HAP-1 (cell line): ENCODE results near the gene ZNF467.
A peak's percentile ranks its signal among the peaks of the same experiment; 100 is the strongest.

Experiments
- DNase-seq, 2 experiments: peaks; one replicate each; pipeline ENCODE4 v3.0.0-alpha.2; 2016 to 2020; ENCODE audit warnings: low spot score in 2 of 2
- H3K27me3 ChIP-seq: fragments of 250-450 bp; sonication (Bioruptor Pico); 2 replicates; pipeline ENCODE4 v1.5.1; 2020; ENCODE audit warnings: low read depth, mild to moderate bottlenecking, moderate library complexity
- H3K36me3 ChIP-seq: fragments of 250-450 bp; sonication (Bioruptor Pico); replicated peaks from 2 replicates; pipeline ENCODE4 v1.5.1; 2020; ENCODE audit warnings: mild to moderate bottlenecking
- H3K4me1 ChIP-seq: fragments of 250-450 bp; sonication (Bioruptor Pico); 2 replicates; pipeline ENCODE4 v1.5.1; 2020; ENCODE audit warnings: mild to moderate bottlenecking
- H3K4me3 ChIP-seq: fragments of 250-450 bp; sonication (Bioruptor Pico); 2 replicates; pipeline ENCODE4 v1.5.1; 2020; ENCODE audit warnings: mild to moderate bottlenecking, moderate library complexity
- H3K9me3 ChIP-seq: fragments of 250-450 bp; sonication (Bioruptor Pico); 2 replicates; pipeline ENCODE4 v1.5.1; 2020; ENCODE audit warnings: mild to moderate bottlenecking, moderate library complexity
- in situ Hi-C: fragments of 300-500 bp; cut with MboI; formaldehyde crosslinking; loops from 3 replicates; pipeline ENCODE4 v1.14.3; 2020; ENCODE audit warnings: low sequenced_read_pairs, inconsistent platforms, mixed read lengths

Gene ZNF467

DNA sequence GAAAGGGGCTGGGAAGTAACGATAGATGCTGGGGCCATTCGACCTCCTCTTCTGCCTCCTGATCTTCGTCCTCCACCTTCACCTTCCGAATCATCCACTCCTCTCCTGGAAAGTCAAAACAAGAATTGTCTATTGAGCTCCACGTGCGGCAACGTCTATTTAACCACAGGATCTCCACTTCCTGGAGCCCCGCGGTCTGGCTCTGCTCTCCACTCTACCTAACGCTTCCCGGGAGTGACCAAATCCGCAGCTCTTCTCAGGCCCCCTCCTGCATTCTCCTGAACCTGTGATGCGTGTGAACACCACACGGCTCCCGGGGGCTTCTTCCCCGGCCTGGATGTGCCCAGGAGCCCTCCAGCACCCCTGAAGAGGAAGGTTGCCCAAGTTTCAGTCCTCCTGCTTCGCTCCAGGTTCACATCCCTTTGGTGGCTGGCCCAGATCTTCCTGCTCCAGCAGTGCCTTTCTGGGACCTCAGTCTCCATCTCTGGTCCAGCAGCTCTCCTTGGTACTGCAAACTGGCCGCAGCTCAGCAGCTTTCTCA, 7.2 kb downstream of the ZNF467 start:
- Histone ChIP-seq H3K27me3 (no peaks in the 10 kb centered on the region), H3K9me3 (no peaks in the 10 kb centered on the region), H3K36me3 (peaks cover 6% of the 10 kb centered on the region), H3K4me3 (no peak overlapping the region), H3K4me1 (no peaks in the 10 kb centered on the region)
- DNase-seq, result no peak
- in situ Hi-C loops, result no loop called here

DNA sequence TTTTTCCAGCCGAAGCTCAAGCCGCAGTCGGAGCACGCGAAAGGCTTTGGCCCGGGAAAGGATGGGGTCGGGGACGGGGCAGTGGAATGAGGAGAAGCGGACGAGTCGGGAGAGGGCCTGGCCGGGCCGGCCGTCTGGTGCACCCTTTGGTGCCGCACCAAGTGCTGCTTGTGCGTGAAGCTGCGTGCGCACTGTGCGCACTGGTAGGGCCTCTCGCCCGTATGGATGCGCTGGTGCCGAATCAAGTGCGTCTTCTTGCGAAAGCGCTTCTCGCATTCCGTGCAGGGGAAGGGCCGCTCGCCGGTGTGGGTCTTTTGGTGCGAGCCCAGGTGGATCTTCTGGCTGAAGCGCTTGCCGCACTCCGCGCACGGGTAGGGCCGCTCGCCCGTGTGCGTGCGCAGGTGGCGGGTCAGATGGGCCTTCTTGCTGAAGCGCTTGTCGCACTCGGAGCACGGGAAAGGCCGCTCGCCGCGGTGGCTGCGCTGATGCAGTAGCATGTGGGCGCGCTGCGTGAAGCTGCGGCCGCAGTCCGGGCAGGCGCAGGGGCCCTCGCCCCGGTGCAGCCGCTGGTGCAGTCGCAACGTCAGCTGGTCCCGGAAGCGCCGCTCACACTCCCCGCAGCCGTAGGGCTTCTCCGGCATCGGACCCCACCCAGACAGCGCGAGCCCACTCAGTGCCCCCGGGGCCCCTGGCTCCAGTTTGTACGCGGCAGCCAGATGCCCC, 7.8 kb downstream of the ZNF467 start:
- Histone ChIP-seq H3K9me3 (no peaks in the 10 kb centered on the region), H3K4me3 (no peak overlapping the region), H3K27me3 (no peaks in the 10 kb centered on the region), H3K4me1 (no peaks in the 10 kb centered on the region), H3K36me3 (peaks cover 6% of the 10 kb centered on the region)
- in situ Hi-C loops, result no loop called here
- DNase-seq, result no peak

DNA sequence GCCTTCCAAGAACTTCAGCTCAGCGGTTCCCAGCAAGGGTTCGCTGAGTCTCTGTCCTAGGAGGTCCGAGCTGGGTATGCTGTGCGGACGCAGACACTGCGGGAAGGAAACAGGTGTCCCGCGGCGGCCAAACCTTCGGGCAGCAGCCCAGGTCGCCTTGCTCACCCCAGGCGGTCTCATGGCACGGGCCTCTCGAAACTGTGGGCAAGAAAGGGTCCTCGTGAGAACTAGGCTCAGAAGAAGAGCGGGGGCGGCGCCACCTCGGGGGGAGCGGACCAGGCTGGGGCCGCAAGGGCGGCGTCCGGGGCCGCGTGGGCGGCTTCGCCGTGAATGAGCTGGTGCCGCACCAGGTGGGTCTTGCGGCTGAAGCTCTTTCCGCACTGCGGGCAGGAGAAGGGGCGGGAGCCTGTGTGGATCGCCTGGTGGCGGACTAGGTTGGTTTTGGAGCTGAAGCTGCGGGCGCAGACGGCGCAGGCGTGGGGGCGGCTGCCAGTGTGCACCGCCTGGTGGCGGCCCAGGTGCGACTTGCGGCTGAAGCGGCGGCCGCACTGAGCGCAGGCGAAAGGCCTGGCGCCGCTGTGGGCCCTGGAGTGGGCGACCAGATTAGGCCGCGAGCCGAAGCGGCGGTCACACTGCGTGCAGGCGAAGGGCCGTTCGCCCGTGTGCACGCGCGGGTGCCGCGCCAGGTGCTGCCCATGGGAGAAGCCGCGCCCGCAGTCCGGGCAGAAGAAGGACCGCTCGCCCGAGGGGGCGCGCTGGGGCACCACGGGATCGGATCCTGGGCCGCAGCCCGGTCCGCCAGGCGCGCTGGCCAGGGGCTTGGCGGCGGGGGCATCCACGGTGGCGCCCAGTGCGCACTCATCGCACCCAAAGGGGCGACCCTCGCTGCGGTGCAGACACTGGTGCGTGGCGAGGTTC, 8.6 kb downstream of the ZNF467 start:
- peaks cover 6% of the 10 kb centered on the region for H3K36me3 ChIP-seq
- in situ Hi-C loops, result no loop called here
- no peaks in the 10 kb centered on the region for H3K9me3 ChIP-seq
- DNase-seq, result no peak
- H3K4me1 ChIP-seq, result no peaks in the 10 kb centered on the region
- no peaks in the 10 kb centered on the region for H3K27me3 ChIP-seq
- no peak overlapping the region for H3K4me3 ChIP-seq

DNA sequence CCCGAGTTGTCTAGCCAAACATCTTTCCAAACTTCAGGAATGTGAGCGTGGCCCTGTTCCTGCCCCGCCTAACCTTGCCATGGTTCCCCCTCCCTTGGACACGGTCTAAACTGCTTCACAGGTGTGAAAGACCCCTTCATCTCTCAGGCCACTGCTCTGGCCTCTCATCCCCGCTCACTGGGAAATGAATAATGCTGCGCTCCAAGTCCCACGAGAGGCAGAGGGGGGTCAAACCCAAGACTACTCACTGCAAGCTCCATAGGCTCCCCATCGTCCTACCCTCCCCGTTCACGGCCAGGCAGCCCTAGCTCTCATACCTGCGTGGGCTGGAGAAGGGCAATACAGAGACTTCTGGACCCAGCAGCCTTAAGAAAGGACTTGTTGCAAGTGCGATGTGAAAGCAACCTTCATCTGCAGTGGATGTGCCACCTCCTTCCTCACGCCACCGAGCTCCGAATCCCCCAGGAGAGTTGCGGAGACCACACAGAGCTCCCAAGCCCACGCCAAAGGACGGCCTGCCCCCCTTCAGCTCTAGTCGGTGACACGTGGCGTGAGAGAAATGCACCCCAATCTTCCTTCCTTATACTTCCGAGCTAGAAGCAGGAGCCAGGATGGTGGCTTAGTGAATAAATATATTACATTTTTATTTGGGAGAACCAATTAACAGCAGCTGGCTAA, 9.7 kb downstream of the ZNF467 start:
- in situ Hi-C loops, result no loop called here
- no peaks in the 10 kb centered on the region for H3K27me3 ChIP-seq
- H3K4me3 ChIP-seq, result no peak overlapping the region

DNA sequence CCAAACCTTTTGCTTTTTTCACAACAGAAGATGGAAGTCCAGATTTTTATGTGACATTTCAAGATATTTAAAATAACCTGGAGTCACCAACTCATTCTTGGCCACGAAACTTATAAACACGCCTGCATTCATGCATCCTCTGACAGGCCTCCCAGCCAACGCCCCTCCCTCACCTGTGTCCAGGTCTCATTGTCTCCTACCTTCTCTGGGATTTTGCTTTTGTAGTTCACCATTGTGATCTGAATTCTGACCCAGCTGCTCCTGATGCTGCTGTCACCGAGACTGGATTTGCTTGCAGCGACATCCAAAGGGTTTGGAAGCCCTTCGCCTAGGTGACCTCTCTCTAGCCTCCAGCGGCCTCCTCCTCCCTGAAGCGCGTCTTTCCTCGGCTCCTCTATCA, 10.8 kb downstream of the ZNF467 start:
- H3K9me3 ChIP-seq, result no peaks in the 10 kb centered on the region
- H3K4me1 ChIP-seq, result no peaks in the 10 kb centered on the region
- in situ Hi-C loops, result no loop called here
- no peak overlapping the region for H3K4me3 ChIP-seq
- no peaks in the 10 kb centered on the region for H3K27me3 ChIP-seq
- no peak for DNase-seq
- H3K36me3 ChIP-seq, result no peaks in the 10 kb centered on the region

More for the DNA sequence above, 9.7 kb downstream of the ZNF467 start:
- H3K9me3 ChIP-seq, result no peaks in the 10 kb centered on the region
- H3K4me1 ChIP-seq, result no peaks in the 10 kb centered on the region
- peaks cover 6% of the 10 kb centered on the region for H3K36me3 ChIP-seq
- DNase-seq, result no peak

DNA sequence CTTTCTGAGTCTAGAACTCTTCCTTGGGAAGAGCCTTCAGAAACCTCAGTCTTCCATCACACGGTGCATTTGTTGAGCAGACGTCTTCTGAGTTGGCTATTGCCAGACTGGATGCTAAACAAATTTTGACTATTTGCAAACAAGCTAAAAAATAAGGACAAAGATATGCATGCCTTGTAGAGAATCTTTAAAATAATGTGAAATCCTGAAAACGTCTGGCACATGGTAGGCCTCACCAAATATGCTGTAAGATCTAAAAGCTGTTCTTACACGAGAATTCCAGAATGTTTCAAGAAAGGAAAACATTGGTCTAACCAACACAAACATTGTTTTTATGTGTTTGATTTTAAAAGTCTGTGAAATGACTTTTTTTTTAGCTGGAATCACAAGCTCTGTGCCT, 11.3 kb downstream of the ZNF467 start:
- Histone ChIP-seq H3K4me3 (no peak overlapping the region), H3K4me1 (no peaks in the 10 kb centered on the region), H3K27me3 (no peaks in the 10 kb centered on the region), H3K36me3 (no peaks in the 10 kb centered on the region), H3K9me3 (no peaks in the 10 kb centered on the region)
- in situ Hi-C loops, result no loop called here
- DNase-seq, result no peak

DNA sequence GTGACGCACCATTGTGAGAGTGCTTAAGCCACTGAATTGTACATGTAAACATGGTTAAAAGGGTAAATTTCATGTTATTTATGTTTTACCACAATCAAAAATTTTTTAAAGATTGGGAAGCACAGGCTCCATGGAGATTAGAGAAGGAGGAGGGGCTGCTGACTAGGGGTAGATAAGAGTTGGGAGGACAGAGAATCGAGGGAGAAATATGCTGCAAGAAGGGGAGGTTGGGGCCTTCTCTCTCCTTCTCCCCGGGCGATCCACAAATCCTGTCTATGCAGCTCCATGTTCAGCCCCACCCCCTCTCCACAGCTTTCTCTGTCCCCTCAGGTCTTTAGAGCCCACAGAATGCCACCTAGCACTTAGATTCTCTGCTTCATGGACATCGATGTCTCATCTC, 12.1 kb downstream of the ZNF467 start:
- Histone ChIP-seq H3K4me3 (no peak overlapping the region), H3K27me3 (no peaks in the 10 kb centered on the region), H3K4me1 (no peaks in the 10 kb centered on the region), H3K9me3 (no peaks in the 10 kb centered on the region), H3K36me3 (no peaks in the 10 kb centered on the region)
- in situ Hi-C loops, result no loop called here
- DNase-seq, result no peak

DNA sequence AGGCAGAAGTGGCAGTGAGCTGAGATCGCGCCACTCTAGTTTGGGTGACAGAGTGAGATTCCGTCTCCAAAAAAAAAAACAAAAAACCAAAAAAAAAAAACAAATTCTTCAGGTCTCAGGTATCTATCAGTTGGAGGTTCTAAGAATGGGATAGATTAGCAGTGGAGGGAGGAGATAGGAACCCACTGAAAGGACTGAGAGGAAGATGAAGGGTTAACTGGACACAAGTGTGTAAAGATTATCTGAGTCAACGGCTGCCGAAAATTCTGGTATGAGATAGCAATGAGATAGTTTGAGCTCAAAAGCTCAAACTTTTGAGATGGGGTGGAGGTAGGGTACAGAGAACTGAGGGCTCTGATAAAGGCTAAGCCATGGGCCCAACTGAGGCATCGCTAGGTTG, 12.8 kb downstream of the ZNF467 start:
- H3K27me3 ChIP-seq, result no peaks in the 10 kb centered on the region
- H3K4me1 ChIP-seq, result no peaks in the 10 kb centered on the region
- no peaks in the 10 kb centered on the region for H3K36me3 ChIP-seq
- in situ Hi-C loops, result no loop called here
- no peak for DNase-seq
- H3K9me3 ChIP-seq, result no peaks in the 10 kb centered on the region
- no peak overlapping the region for H3K4me3 ChIP-seq

DNA sequence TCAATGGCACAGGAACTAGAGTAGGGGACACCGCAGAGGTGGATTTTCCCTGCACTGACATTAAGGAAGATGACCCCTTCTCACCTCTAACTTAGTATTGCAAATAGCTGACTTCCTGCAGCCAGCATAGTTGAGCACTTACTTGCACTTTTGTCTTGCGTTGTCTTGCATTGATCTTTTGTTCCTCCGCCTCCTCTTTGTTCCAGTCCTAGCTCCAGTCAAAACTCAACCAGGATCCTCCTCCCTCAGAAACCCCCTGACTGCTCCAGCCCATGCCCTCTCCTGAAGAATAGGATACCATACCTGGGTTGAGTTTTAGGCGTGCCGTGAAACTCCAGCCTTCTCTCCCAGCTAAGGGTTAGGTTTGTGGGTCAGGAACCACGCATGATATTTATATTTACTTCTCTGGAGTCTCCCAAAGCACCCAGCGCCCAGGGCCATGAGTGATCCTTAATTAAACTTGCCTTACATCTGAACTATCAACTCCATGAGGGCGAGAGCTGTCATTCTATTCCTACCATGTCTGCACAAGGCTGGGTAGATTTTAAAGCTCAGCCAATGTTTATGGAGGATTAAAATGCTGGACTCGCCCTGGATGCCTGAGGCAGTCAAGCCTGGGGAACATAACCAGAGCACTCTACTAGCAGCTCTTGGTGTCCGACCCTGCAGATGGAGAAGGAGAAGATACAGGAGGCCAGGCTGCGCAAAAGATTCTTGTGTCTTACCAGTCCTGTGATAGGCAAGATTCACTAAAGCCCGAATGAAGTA, 14.1 kb downstream of the ZNF467 start:
- Histone ChIP-seq H3K4me1 (no peaks in the 10 kb centered on the region), H3K9me3 (no peaks in the 10 kb centered on the region), H3K36me3 (no peaks in the 10 kb centered on the region), H3K4me3 (no peak overlapping the region), H3K27me3 (no peaks in the 10 kb centered on the region)
- DNase-seq, result no peak
- in situ Hi-C loops, result no loop called here

DNA sequence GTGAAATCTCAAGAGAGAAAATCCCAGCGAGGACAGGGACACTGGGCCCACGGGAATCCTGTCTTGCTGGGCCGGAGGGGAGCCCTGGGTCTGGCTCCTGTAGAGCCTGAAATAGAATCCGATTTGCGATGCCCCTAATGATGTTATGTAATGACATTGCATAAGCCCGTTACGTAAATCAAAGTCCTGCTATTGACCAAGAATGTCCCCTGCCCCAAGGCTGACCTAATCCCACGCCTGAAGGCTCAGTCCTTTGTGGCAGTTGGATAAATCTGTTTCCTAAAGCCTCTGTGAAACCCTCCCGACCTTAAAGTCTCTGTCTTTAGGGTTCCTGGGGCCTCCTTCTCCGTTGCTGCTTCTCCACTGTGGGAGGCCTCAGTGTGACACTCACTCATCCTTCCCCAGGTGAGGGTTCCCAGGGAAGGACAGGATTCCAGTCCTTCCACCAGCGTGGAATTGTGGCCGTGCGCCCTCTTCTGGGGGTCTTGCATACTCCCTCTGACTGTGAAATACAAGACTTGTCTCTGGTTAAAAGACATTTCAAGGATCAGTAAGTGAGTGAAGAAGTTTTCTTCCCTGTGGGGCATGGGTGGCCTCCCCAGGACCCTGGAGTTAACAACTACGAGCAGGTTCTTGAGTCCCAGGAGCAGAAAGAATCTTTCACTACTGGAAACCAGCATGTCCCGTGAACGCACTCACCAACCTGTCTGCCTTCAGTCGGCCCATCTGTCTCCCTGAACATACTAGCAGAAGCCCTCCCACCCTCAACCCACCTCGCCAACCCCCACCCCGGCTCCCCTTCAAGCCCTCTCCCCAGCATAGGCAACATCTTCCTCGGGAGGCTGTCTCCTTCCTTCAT, 19.8 kb downstream of the ZNF467 start:
- H3K9me3 ChIP-seq, result no peaks in the 10 kb centered on the region
- in situ Hi-C loops, result no loop called here
- no peak overlapping the region for H3K4me3 ChIP-seq
- DNase-seq, result peak; percentile 46 to 84
- no peaks in the 10 kb centered on the region for H3K36me3 ChIP-seq
- H3K4me1 ChIP-seq, result no peaks in the 10 kb centered on the region
- H3K27me3 ChIP-seq, result no peaks in the 10 kb centered on the region

DNA sequence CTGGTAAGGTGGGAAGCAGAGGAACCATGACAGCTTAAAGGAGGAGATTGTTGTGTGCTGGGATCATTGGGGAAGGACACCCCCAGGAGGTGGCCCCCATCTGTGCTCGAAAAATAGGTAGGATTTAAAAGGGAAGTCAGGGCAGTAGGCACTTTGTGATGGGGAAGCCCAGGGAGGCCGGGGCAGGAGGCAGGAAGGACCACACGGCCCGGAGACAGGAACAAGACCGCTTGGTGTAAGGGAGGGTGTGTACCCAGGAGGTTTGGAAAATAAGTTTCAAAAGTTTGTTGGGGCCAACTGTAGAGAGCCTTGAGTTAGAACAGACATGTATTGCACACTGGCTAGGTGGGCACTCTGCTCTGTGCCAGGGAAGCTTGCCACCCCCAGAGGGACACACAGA, 20.7 kb downstream of the ZNF467 start:
- no peak for DNase-seq
- no peak overlapping the region for H3K4me3 ChIP-seq
- H3K9me3 ChIP-seq, result no peaks in the 10 kb centered on the region
- no peaks in the 10 kb centered on the region for H3K27me3 ChIP-seq
- H3K4me1 ChIP-seq, result no peaks in the 10 kb centered on the region
- in situ Hi-C loops, result no loop called here
- H3K36me3 ChIP-seq, result no peaks in the 10 kb centered on the region

DNA sequence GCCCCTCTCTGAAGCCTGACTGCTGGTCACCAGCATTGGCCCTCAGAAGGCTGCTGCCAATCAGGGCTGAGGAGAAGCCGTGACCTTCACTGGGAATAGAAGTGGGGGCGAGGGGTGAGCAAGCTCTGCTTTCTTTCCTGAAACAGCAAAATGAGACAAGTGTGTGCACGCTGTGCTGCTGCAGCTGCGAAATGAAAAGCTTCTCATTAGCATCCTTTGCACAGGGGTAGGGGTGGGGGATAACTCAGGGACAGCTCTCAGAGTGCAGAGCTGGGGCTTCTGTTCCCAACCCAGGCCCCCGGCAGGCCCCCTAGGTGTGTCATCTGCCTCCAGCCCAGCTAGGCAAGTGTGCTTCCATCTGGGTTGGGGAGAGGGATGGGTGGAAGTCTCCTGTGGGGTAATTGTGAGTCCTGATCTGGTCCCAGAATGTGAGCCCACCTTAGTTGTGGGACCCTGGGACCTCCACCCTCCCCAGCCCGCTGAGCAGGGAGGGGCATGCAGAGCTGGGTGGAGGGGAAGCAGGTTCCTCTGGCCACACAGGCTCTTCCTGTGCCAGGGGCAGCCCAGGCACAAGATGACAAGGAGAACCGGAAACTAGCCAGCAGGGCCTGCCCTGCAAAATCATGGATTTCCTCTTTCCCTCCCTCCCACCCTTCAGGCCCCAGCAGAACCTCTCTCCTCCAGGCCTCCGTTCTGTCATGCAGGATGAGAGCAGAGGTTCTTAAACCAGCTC, 22.2 kb downstream of the ZNF467 start:
- no peak for DNase-seq
- no peaks in the 10 kb centered on the region for H3K4me1 ChIP-seq
- no peak overlapping the region for H3K4me3 ChIP-seq
- H3K36me3 ChIP-seq, result no peaks in the 10 kb centered on the region
- no peaks in the 10 kb centered on the region for H3K27me3 ChIP-seq
- no peaks in the 10 kb centered on the region for H3K9me3 ChIP-seq
- in situ Hi-C loops, result no loop called here
